GM19238 (cell line): ENCODE results near the gene PPP1R12B.
"Not testable (repeated sequence)": the region's sequence is repeated elsewhere in the genome, so short reads cannot be mapped to it uniquely, and the experiment has no call there.

Experiments
- DNase-seq: peaks from one replicate; pipeline ENCODE4 v3.0.0; 2011; ENCODE audit warnings: low spot score; ENCODE audit not compliant: insufficient read length

PPP1R12B gene

GRCh38 chr1:202556037-202556436 lies 207.5 kb downstream of the PPP1R12B start:
- not testable (repeated sequence) for DNase-seq

DNA sequence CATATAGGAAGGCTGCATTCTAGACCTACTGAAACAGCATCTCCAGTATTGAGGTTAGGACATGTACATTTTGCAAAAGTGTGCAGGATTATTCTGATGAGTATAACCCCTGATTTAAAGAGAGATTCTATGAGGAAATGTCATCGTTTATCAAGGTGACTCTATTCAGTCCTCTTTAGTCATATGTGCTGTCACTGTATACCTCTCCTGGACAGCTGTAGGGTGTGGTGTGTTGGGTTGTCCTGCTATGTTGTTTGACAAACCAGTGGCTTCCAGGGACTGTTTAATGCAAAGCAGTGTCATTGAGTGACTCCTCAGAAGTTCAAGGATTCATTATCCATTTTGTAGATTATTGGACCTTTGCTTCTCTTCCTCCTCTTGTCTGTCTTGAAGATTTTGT lies 209.2 kb downstream of the PPP1R12B start:
- DNase-seq = not testable (repeated sequence)

DNA sequence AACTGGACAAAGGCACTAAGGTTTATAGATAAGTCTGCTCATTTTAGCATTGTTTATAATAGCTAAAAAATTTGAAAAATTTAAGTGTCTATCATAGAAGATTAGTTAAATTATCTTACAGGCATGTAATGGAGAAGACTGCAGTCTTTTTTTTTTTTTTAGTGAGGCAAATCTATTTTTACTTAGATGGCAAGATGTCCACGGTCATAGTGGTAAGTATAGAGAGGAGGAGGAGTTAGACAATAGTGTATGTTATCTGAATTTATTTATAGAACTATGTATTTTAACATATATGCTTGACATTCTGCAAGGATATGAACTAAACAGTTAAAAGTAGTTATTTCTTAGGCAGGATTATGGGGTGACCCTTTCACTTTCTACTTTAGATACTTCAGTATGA lies 212.7 kb downstream of the PPP1R12B start:
- DNase-seq = no peak

GRCh38 chr1:202561726-202562443 lies 213.4 kb downstream of the PPP1R12B start:
- DNase-seq = no peak

GRCh38 chr1:202562444-202563060 lies 214.1 kb downstream of the PPP1R12B start:
- DNase-seq = no peak

DNA sequence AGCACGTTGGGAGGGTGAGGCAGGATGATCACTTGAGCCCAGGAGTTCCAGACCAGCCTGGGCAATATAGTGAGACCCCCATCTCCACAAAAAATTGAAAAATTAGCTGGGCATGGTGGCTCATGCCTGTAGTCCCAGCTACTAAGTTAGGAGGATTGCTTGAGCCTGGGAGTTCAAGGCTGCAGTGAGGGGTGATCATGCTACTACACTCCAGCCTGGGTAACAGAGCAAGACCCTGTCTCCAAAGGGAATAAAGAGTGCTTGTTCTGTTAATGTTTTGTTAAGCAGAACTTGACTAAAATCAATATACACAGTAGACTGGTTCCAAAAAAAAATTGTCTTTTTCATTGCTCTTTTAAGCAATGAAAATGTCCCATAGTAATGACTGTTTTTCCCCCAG lies 215.3 kb downstream of the PPP1R12B start:
- no peak for DNase-seq

DNA sequence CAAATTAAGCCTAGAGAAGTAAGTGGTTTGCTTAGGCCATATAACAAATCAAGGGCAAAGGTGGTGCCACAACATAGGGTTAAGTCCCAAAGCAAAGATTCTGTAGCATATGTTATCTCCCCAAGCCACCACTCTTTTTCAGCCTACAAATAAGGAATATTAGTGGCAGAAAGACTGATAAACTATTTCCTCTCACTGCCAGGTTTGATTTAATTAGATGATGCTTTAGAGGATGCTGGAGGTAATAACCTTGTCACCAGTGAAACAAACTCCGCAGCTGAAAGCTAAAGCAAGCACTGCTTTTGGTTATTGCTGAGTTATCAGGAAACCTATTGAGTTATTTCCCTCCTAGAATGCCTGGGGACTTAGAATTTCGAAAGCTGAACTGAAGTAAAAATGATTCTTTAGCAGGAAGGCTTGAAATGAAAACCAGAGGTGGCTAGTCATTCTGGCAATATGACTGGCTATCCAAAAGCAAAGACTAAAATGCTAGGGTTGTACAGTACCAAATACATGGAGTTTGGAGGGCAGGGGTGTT lies 216.5 kb downstream of the PPP1R12B start:
- no peak for DNase-seq

DNA sequence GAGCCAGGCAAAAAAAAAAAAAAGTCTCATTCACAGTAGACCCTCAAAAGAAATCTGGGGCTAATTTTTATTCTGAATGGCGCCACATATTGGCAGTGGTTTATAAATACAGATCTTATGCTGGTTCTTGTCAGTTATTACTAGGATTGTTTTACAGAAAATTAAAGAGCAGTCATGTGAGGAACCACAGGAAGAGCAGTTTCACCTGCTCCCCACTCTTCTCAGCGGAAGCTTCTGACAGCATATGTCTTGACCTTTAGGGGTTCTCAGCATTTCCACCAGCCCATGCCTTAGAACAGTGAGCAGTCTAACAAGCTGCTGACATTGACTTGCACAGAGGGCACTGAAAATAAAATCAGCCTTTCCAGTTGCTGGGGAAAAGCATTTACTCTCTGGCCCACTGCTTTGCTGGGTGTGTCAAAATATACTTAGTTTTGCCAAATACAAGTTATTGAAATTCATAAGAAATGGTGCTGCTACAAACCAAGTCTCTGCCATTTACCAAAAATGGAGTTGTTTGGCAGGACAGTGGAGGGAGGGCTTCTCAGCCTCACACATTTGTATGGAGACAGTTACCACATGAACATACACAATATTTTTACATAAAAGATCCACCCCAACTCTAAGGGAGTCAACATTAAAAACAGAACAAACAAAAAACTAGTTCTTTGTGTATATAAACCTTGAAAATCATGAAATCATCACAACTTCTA lies 217.5 kb downstream of the PPP1R12B start:
- peak; percentile 40 for DNase-seq

- no peak for DNase-seq
These were observed 219.2 kb downstream of the PPP1R12B start for GRCh38 chr1:202567738-202568137.

DNA sequence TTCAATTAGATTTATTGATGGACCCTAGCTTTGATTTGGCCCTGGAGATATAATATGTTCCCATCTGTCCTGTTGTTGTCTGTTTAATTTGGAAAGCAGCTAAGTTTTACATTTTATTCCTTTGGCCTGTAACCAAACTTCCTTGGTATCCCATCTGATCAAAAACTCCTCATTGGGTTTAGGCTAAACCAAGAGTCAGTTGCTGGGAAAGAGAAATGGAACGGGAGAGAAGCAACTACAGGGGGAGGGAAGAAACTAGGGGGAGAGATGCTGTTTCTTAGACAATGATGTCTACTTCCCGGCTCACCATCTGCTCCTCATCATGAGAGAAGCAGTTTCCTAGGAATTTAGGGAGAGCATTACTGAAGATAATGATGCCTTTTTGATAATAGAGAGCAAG lies 219.9 kb downstream of the PPP1R12B start:
- no peak for DNase-seq

- no peak for DNase-seq
These were observed 220.3 kb downstream of the PPP1R12B start for GRCh38 chr1:202568826-202569225.

- DNase-seq = no peak
These were observed 221.2 kb downstream of the PPP1R12B start for GRCh38 chr1:202569393-202570322.

DNA sequence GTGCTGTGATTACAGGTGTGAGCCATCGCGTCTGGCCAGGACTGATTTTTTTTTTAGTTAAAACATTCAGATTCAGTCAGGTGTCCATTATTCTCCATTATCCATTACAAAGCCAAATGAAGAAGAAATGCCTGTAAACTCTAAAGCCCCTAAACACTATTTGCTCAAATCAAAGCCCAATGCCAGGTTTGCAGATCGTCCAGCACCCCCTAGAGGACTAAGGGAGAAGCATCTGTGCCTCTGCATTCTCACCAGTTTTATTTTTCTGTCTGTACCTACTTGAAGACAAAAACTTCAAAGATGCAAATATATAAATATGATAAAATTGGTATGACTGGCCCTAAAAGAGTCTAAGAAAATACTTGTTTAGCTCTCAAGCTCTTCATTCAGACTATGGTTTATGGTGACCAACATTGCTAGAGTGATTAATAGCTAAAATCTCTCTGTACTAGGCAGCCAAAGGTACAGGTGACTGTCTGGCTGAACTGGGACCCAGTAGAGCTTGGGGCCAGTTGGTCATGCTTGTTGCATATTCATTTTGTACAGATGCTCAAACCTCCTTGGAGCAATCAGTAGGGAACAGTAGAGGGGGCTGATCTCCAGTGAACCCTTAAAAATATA lies 223.3 kb downstream of the PPP1R12B start:
- DNase-seq = no peak

GRCh38 chr1:202572867-202573266 lies 224.4 kb downstream of the PPP1R12B start:
- no peak for DNase-seq

GRCh38 chr1:202575918-202576653 lies 227.6 kb downstream of the PPP1R12B start:
- no peak for DNase-seq

DNA sequence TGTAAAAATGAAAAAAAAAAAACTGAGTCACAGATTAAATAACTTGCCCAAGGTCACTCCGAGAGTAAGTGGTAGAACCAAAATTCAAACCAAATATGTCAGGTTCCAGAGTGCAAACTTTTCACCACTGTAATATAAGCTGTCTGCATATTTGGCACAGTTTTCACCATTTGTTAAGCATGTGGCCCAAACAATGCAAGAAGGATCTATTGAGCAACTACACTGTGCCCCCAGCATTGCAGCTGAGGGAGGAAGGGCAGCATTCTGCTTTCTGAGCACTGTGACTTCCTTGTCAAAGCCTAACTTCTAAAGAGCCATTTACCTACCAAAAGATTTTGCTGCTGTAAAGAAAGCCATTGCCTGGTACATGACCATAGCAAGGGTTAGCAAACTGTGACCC lies 228.3 kb downstream of the PPP1R12B start:
- no peak for DNase-seq

DNA sequence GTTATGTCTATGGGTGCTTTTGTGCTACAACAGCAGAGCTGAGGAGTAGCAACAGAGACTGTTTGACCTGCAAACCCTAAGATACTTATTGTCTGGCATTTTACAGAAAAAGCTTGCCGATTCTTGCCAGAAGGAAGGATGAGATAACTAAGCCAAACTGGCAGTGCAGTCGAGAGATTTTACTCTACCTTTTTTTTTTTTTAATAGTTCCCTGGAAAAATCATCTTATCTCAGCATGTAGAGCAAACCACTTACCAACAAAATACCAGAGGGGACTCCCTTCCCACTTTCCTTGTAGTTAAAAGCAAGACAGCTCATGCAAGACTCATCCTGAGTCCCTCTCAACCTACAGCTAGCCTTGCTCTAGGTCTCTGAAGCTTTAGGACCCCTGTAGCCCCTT lies 228.9 kb downstream of the PPP1R12B start:
- DNase-seq = no peak

DNA sequence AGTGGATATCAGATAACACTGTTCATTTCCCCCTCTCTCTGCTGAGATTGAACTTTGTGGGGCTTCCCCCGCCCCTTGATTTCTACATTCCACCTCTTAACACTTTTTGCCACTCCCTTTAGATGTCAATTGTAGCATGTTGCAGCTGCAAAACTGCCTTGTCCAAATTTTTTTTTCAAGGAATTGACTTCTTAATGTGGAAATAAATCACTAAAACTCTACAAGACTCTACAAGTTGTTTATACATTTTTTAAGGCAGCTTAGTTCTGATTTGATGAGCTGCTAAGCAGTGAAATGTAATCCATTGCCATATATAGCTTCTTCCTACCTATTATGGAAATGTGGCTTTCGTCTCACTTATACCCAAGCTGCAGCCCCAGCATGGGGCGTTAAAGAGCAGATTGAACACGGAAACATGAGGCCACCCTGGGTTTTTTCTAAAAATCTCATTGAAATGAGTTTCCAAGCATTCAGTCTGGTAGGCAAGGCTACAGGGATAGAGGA lies 229.6 kb downstream of the PPP1R12B start:
- DNase-seq = no peak

- no peak for DNase-seq
These were observed 230.1 kb downstream of the PPP1R12B start for GRCh38 chr1:202578565-202578964.

DNA sequence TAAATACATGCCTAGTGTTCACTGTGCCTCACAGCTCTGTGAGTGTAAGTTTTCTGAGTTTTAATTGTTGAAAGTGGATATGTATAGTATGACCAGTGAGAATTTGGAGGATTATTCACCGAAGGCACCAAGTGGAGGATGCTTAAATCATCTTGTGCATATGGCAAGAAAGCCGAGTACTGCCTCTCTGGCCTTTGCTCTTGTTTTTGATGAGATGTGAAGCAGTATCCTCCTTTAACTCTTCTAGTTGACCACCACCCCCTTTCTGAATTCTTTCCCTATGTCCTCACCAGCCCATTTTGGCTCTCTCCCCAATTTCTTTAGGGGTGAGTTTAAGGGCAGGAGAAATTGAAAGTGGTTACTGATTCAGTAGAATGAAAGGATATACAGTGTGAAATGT lies 231.3 kb downstream of the PPP1R12B start:
- no peak for DNase-seq
